GM18858 (cell line): ENCODE measurements around the gene CWC15.
A peak's percentile ranks its signal among the peaks of the same experiment; 100 is the strongest.
"Not testable (repeated sequence)": the region's sequence is repeated elsewhere in the genome, so short reads cannot be mapped to it uniquely, and the experiment has no call there.

Experiments
- ATAC-seq: cut with Tn5 transposase; IDR thresholded peaks from one replicate; pipeline ENCODE4 v1.9.1; 2021; ENCODE audit not compliant: unreplicated experiment

Gene CWC15

DNA sequence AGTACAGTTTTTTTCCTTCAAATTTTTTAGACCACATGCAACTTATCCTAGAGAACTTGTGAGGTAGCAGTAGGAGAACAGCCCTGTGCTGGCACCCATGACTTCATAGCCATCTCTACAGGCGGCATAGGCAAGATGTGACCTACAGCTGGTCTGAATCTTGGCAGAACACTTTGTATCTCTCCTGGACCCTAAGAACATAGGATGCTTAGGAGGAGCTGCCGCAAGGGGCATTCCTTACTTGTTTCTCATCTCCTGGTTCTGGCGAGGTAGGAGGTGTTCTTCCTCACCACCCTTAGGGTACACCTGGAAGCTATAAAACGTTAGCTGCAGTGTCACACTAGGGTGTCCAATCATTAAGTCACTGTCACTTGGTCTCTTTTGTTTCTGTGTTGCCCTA is 16.4 kb downstream of the CWC15 start:
- no peak for ATAC-seq

DNA sequence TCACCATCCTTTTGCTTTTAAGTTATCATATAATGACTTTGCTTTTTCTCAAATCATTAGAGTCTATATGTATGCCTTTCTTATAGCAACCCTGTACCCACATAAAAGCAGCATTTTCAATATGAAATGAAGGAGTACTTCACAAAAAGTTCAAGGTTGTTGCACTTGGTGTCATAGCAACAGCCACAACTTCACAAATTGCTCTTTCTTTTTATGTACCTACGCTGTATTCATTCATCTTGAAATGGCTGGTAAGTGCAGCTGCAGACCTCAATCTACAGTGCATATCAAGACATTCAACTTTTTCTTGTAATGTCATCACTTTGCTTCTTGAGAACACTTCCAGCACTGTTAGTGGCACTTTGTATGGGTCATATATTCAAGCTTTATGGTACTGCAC is 18.6 kb downstream of the CWC15 start:
- ATAC-seq: no peak

DNA sequence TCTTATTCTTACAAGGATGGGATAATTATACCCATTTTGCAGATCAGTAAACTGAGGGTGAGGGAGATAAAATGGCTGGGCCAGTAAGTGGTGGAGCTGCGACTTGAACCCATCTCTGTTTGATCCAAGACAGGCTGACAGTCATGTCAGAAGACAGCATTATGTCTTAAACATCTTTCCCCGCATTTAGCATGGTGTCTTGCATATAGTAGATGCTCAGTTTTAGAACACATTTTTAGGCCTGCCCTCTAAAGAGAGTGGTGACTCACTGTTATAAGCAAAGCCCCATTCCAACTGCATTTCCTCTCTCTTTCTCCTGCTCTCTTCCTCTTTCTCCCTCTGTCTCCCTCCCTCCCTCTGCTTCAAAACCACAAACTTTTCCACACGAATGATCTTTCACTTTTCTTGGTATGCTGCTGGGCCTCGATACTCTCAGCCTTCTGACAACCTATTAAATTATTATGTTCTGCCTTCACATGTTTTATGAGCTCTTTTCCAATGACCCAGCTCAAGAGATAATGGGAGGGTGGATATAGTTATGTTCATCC is 25.2 kb downstream of the CWC15 start:
- no peak for ATAC-seq

GRCh38 chr11:94946812-94947211 is 26.5 kb downstream of the CWC15 start:
- no peak for ATAC-seq

DNA sequence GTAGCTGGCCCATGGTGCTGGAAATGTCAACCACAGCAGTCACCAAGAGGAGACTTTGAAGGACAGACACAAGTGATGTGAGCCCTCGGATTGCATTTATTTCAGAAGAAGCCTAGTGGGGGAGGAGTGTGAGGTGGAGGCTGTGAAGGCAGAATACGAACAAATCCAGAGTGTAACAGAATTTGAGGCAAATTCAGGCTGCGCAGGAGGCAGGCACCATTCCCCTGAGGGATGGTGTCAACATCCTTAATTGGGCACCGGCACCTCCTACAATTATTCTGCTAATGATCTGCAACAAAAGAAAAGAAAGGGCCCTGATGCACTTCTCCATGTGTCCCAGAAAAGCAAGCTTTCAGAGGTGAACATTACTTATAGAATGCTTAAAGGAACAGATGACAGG is 32.2 kb downstream of the CWC15 start:
- ATAC-seq: no peak

- ATAC-seq: no peak
These were observed 34.0 kb downstream of the CWC15 start for GRCh38 chr11:94939346-94939745.

GRCh38 chr11:94938095-94939055 is 35.0 kb downstream of the CWC15 start:
- ATAC-seq: no peak

DNA sequence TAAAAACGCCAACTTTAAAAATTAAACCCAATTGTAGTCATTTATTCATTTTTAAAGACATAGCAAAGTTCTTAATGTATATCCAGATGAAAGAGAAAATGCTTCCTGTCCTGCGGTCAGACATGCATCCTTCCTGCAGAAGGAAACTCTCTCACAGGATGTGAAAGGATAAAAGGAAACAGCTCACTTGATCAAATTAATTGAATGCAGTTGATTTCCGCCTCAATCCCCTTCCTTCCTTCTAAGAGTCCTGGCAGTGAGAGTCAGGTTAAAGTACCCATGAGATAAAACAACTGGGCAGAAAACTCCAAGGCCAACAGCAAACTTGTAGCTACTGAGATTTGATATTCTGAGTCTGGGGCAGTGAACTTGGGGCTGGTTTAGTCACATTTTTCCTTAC is 38.5 kb downstream of the CWC15 start:
- ATAC-seq: no peak

GRCh38 chr11:94934362-94934761 is 39.0 kb downstream of the CWC15 start:
- ATAC-seq: no peak

- ATAC-seq: no peak
These were observed 39.9 kb downstream of the CWC15 start for GRCh38 chr11:94933223-94934130.

DNA sequence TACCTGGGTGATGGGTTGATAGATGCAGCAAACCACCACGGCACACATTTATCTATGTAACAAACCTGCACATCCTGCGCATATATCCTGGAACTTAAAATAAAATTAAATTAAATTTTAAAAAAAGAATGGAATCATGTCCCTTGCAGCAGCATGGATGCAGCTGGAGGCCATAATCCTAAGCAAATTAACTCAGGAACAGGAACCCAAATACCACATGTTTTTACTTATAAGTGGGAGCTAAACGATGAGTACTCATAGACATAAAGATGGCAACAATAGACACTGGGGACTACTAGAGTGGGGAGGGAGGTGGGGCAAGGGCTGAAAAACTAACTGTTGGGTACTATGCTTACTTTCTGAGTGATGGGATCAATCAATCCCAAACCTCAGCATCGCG is 40.9 kb downstream of the CWC15 start:
- ATAC-seq: no peak

DNA sequence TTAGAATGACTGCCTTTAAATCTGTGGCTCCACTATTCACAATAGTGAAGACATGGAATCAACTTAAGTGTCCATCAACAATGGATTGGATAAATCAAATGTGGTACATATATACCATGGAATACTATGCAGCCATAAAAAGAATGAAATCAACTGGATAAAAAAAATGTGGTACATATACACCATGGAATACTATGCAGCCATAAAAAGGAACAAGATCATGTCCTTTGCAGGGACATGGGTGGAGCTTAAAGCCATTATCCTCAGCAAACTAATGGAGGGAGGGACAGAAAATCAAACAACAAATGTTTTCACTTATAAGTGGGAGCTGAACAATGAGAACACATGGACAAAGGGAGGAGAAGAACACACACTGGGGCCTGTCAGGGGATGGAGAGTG is 41.3 kb downstream of the CWC15 start:
- ATAC-seq: not testable (repeated sequence)

DNA sequence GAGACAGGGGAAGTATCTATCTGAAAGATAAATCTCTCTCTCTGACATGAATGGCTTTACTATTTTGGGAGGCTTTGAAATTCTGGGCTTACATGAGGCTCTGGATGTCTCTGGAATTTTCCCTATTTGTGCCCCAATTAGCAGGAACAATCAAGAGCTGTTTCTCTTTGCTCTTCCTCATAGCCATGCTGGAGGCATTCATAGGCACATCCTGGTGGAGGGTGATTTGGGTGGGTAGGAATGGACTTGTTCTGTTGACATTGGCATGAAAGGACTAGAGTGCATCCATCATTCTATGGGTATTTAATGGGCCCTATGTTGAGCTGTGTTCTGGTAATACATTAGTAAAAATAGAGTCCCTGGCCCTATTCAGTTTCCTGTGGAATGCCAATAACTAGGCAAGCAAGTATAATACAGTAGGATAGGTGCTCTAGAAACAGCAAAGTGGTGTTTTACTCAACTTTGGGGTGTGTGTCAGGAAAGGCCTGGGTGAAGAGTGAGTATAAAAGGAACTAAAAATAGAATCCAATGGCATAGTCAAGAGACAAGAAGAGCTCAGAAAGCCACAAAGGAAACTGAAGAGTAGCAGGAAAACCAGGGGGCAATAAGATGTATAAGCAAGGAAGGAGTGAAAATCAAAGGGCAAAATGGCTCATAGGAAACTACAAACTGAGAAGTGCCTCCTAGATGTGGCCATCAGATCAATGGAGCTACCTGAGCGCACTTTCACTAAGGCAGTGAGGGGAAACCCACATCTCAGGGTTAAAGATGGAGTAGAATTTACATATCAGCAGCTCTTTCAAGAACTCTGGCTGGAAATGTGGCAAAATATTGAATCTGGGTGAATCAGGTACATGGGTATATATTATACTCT is 45.0 kb downstream of the CWC15 start:
- ATAC-seq: no peak

- ATAC-seq: no peak
These were observed 46.6 kb downstream of the CWC15 start for GRCh38 chr11:94926698-94927237.

DNA sequence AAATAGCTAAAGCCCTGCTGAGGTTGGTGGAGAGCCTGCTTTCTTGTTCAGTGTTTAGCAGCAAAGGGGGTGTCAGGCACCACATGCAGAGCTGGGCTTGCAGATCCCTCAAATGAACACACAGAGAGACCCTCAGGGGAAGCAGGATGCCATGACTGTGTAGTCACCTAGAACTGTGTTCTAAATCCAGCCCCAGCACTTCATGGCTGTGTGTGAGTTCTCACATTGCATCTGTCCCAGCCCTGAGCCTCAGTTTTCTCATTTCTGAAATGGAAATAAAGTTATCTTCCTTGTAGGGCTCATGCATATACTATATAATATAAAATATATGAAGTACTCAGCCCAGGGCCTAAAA is 47.1 kb downstream of the CWC15 start:
- ATAC-seq: no peak

DNA sequence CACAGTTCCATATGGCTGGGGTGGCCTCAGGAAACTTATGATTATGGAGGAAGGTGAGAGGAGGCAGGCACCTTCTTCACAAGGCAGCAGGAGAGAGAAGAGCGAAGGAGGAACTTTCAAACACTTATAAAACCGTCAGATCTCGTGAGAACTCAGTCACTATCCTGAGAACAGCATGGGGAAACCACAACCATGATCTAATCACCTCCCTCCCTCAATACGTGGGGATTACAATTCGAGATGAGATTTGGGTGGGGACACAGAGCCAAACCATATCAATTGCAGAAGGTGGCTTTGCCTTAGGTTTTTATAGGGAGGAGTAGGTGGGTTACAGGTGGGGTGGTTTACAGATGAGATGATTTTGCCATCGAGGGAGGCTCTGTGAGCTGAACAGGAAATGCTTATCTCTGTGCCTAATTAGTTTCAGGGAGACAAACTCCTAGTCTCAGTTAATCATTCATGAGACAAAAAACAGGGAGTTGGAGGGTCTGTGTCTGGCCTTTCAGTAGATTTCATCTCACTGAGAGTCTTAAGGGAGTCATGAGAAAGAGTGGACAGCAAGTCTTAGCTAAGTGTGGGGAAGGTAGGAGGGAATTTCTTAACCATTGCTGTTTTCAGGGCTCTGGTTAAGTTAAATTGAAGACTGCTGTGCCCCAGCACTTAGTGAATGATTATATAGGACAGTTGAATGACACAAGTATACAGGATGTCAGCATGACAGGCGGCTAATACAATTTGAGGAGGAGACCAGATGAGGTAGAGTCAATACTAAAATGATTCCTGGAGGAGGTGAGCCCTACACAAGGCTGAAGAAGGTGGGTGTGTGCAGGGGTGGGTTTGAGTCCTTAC is 47.7 kb downstream of the CWC15 start:
- ATAC-seq: peak; percentile 48

DNA sequence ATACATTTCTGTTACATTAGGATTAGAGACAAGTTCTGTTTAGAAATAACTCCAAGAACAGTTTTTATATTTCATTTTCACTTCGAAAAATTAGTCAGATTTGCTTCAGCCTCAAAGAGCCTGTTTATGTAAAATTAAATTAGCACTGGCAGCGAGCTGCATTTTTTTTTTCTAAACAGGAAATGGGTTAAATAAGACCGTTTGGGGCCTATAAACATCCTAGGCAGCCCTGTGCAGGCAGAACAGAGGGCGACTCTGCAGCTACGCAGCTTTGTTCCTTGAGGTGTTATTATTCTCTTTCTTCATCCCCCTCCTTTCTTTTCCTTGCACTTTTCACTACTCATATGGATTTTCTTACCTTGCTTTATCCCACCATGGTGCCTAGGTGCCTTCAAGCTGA is 48.7 kb downstream of the CWC15 start:
- no peak for ATAC-seq

DNA sequence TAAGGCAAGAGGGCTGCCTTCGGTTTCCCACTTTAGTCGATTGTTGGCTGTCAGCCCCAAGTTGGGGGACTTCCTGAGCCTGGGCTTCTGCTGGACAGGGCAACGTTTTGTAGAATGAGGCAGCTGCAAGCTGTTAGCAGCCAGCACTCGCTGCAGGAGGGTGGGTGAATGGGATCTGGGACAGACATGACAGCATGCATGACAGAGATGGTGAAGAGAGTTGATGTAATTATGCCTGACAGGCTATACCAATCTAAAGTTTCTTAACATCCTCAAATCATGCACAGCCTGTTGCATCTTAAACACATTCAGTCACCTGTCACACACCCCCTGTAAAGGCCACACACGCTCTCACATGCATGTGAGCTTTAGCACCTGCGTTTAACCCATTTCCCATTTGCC is 49.2 kb downstream of the CWC15 start:
- no peak for ATAC-seq

DNA sequence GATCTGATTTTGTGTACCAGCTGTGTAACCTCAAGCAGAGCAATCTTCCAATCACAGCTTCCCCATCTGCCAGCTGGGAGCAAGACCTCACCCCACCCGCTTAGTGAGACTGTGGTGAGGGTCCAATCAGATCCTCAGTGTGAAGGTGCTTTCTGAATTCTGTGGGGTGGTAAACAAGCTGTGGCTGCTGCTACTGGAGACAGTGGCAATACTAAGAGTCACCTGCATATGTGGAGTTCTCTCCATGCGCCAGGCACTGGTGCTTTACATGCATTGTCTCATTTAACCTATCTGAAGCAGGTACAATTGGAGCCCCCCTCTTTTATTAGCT is 50.4 kb downstream of the CWC15 start:
- ATAC-seq: no peak
